ENCODE measurements around the gene LIF. TPM values are rescaled to one million over a fixed set of nuclear protein-coding genes. Genes with fewer than 3 reads are reported as not detected.

LIF gene
- polyA plus RNA-seq, 1 of the 3 experiments (the other 2 are of a cell fraction), result 24.6 TPM

- WGBS (ENCODE audit: low lambda C conversion rate), result 83% methylated on average over 9 of the region's 9 CpGs
- no peak overlapping the region for H3K4me3 ChIP-seq (ENCODE audit: low read depth in 2 of 2, low read length in 1 of 2)
- H3K27me3 ChIP-seq (ENCODE audit: insufficient read depth), result no peaks in the 10 kb centered on the region
- H3K9ac ChIP-seq, result no peak overlapping the region
- H3K9me2 ChIP-seq, result no peaks in the 10 kb centered on the region
- POLR2A ChIA-PET, result no interaction called here
- H3K36me3 ChIP-seq (replicated peaks in 1 of 2; ENCODE audit: control insufficient read depth in 1 of 2, insufficient read depth in 2 of 2, low read length in 1 of 2), result no peaks in the 10 kb centered on the region
- no peaks in the 10 kb centered on the region for H3K79me2 ChIP-seq (ENCODE audit: insufficient read depth)
- no peak overlapping the region for H2AFZ ChIP-seq (ENCODE audit: low read depth)
- H3K4me1 ChIP-seq (ENCODE audit: control insufficient read depth in 1 of 2, insufficient read depth in 2 of 2, low read depth in 1 of 2, low read length in 1 of 2), result peaks cover 5 to 9% of the 10 kb centered on the region in 2 experiments; a peak in 3 of 4 replicates
- H3K4me2 ChIP-seq, result no peak overlapping the region
- TF ChIP-seq TAF1 (IDR thresholded peaks at IDR 0.05; ENCODE audit: borderline replicate concordance, low read depth, low read length) (no peak), SIN3A (IDR thresholded peaks at IDR 0.05; ENCODE audit: borderline replicate concordance, low read depth, low read length) (no peak), USF1 (IDR thresholded peaks at IDR 0.05; ENCODE audit: borderline replicate concordance, low read depth) (no peak), GABPA (IDR thresholded peaks at IDR 0.05; ENCODE audit: low read depth) (no peak), RXRA (IDR thresholded peaks at IDR 0.05; ENCODE audit: borderline replicate concordance, low read depth) (no peak), FOSL2 (IDR thresholded peaks at IDR 0.05; ENCODE audit: borderline replicate concordance, low read depth) (no peak), FOXM1 (IDR thresholded peaks at IDR 0.05; ENCODE audit: low read depth) (no peak), RCOR1 (IDR thresholded peaks at IDR 0.05; ENCODE audit: low read length) (no peak), RAD21 (IDR thresholded peaks at IDR 0.05; ENCODE audit: low read length) (no peak), FOXJ3 (CRISPR knock-in tag; IDR thresholded peaks at IDR 0.05) (no peak), MXI1 (IDR thresholded peaks at IDR 0.05; ENCODE audit: low read depth, low read length) (no peak), EP300 (IDR thresholded peaks at IDR 0.05; ENCODE audit: borderline replicate concordance in 1 of 2, low read depth in 1 of 2, low read length in 1 of 2) (no peak), YY1 (IDR thresholded peaks at IDR 0.05; ENCODE audit: low read depth) (no peak), JUND (IDR thresholded peaks at IDR 0.05) (no peak), ELF1 (IDR thresholded peaks at IDR 0.05) (no peak), TCF12 (IDR thresholded peaks at IDR 0.05) (no peak), PBX3 (IDR thresholded peaks at IDR 0.05) (no peak), RFX5 (IDR thresholded peaks at IDR 0.05; ENCODE audit: low read length) (no peak), EZH2phosphoT487 (IDR thresholded peaks at IDR 0.05; ENCODE audit: borderline replicate concordance, low read depth) (no peak)
- H3K9me3 ChIP-seq, result no peaks in the 10 kb centered on the region
- no peaks in the 10 kb centered on the region for H4K20me1 ChIP-seq (ENCODE audit: insufficient read depth)
- H3F3A ChIP-seq (replicated peaks; ENCODE audit: insufficient read depth), result no peaks in the 10 kb centered on the region
- no peak overlapping the region for H3K27ac ChIP-seq (ENCODE audit: low read depth in 2 of 2, low read length in 1 of 2)
- CTCF ChIA-PET, result interaction anchor here (1.1 to 1.8 kb wide), 3 partner anchors 10 to 57 kb away, joined by 3 to 5 read pairs (median 4); no protein-coding TSS in a partner anchor
- DNase-seq, result no peak
These were observed 15.6 kb downstream of the LIF start for GRCh38 chr22:30230787-30231461.

All from SK-N-SH (cell line).